ENCODE data around the gene YTHDC1.
"Not testable (repeated sequence)": the region's sequence is repeated elsewhere in the genome, so short reads cannot be mapped to it uniquely, and the experiment has no call there.

Gene YTHDC1

GRCh38 chr4:68288393-68288740, 61.5 kb downstream of the YTHDC1 start:
- no peak for DNase-seq
- ATAC-seq = no peak

DNA sequence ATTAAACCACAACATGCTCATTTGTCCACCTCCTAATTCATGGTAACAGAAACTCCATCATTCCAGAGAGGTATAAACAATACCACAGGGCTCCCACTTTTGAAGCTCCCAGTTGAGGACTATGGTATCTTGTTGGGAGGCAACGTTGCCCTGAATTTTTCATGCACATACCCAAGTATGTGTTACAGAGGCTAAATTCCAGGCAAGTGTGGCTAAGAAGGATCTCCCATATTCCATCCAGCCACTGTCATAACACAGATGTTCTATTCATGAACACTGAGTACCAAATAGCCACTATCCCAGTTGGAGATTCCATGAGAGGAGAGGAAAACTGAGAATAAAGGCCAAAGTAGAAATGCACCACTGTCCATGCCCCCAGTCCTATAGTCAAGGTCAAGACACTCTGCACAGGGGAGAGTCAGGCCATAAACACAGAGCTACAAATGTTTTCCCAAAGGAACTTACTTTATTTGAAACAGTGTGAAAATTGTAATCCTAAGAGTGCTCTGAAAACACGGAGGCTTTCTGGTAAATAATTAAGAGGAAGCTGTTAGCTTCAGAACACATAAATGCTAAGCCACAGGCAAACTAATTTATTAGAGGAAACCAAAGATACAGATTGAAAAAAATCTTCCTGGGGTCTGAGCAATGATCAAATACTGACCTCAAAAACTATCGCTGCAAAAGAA, 62.0 kb downstream of the YTHDC1 start:
- ATAC-seq = no peak
- no peak for DNase-seq

GRCh38 chr4:68283714-68284113, 66.2 kb downstream of the YTHDC1 start:
- ATAC-seq (no peak), DNase-seq (no peak)

GRCh38 chr4:68283095-68283494, 66.8 kb downstream of the YTHDC1 start:
- DNase-seq (no peak), ATAC-seq (no peak)

DNA sequence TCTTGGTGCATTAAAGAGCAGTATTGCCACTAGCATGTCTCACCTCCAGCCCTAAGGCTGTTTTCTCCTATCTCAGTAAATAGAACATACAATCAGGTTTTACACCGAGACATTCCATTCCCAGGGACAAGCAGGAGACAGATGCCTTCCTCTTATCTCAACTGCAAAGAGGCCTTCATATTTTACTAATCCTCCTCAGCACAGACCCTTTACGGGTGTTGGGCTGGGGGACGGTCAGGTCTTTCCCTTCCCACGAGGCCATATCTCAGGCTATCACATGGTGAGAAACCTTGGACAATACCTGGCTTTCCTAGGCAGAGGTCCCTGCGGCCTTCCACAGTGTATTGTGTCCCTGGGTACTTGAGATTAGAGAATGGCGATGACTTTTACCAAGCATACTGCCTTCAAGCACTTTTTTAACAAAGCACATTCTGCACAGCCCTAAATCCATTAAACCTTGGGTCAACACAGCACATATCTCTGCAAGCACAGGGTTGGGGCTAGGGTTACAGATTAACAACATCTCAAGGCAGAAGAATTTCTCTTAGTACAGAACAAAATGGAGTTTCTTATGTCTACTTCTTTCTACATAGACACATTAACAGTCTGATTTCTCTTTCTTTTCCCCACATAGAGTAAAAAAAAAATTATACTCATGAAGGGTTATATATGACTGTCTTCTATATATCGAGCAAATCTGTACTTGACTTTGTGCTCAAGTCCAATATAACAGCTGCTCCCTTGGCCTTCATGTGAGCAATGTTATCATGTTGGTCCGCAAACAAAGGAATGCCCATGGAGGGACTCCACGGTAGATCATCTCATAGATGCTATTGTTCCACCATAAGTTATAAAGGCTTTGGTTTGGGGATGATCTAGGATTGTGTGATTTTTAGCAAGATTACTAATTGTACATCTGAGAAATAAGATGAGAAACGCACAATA, 67.8 kb downstream of the YTHDC1 start:
- not testable (repeated sequence) for DNase-seq, ATAC-seq

DNA sequence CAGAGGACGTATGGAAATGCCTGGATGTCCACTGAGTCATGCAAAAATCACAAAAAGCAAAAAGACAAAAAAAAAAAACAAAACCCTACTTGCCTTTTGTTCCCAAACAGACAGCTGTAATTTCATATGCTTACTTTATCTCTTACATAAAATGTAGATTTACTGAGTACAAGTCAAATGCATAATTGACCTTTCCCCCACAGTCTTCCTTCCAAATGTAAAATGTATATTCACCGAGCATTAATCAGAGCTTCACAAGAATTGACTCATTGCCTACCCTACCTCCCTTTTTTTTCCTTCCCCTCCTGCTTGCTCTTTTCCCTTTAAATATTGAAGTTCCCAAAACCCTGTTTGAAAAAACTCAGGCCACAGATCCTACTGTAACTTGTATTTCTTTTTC, 71.9 kb downstream of the YTHDC1 start:
- DNase-seq (no peak), ATAC-seq (no peak)

DNA sequence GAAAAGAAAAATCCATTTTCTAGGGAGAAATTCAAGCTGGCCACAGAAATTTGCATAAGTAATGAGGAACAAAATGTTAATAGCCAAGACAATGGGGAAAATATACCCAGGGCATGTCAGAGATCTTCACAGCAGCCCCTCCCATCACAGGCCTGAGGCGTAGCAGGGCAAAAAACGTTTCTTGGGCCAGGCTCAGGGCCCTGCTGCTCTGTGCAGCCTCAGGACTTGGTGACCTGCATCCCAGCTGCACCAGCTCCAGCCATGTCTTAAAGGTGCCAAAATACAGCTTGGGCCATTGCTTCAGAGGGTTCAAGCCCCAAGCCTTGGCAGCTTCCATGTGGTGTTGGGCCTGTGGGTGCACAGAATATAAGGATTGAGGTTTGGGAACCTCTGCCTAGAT, 72.3 kb downstream of the YTHDC1 start:
- ATAC-seq = no peak
- DNase-seq = no peak

DNA sequence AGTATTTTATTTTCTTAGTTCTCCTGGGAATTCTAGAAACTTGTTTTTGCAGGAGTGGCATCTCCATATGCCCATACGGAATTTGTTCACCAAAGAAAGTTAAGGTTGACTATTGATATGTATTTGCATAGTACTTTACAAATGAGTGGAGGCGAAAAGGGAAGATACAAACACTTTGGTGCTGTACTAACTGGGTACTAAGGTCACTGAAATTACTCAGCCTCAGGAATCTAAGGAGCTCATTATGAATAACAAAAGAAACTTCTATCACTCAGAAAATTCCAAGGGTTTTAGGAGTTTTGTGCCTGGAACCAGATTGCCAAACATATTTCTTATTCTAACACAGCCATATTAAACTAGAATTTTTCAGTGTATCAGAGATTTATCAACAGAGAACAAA, 77.0 kb downstream of the YTHDC1 start:
- no peak for ATAC-seq
- no peak for DNase-seq

DNA sequence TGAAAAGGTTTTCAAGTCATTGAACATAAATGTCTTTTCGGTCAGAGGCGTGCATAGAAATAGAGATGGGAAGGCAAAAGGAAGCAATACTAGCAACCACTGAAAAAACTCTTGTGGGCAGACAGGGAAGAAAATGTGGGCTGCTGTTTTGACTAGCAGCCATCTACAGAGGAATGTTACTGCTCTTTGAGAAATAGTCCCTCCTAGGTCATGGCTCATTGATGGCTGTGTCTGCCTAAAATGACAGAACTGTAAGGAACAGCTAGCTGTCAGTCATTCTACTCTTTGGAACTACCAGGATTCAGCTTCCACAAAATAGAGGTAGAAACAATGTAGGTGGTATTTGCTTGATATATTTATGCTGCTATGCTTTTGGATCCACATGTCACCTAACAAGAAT, 77.5 kb downstream of the YTHDC1 start:
- ATAC-seq (no peak), DNase-seq (no peak)

DNA sequence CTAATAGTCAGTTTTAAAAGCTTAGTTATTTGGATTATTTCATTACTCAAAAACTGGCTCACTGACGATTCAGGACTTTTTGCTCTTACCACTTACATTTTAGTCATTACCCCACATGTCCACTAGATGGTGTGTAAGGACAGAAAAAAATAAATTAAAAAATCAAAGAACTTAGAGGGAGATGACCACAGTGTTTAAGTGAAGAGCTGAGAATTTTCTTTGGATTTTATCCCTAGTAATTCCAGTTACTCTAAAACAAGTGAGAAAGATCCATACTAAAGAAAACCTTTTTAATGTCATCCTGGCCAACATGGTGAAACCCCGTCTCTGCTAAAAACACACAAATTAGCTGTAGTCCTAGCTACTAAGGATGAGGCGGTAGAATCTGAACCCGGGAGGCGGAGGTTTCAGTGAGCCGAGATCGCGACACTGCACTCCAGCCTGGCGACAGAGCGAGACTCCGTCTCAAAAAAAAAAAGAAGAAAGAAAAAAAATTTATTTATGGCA, 78.0 kb downstream of the YTHDC1 start:
- DNase-seq (no peak), ATAC-seq (no peak)

DNA sequence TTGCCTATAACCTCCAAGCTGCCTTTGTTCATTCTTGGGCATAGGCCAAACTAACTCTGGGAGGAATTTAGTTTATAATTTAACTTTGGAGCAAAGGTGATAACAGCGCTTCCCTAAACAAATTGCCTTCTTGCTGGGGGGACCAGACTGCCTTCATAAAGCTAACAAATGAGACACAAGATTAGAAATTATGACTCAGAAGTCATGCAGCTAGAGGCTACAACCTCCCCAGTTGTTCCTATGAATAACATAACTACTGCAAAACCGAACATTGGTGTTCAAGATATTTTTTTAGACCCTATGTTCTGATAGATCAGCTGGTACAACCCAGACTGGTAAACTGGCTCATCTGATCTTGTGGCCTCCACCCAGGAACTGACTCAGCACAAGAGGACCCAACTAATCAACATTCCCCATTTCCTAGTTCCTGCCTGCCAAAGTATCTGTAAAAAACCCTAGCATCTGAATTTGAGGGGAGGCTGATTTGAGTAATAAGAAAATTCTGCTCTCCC, 82.4 kb downstream of the YTHDC1 start:
- no peak for DNase-seq
- no peak for ATAC-seq

- ATAC-seq (no peak), DNase-seq (no peak)
These were observed 84.9 kb downstream of the YTHDC1 start for GRCh38 chr4:68264875-68265565.
